K562 (cell line): ENCODE results near the gene DHCR24. TPM values are rescaled to one million over a fixed set of nuclear protein-coding genes. Genes with fewer than 3 reads are reported as not detected.

ENCODE experiments used
- ATAC-seq: fragments of 200-7000 bp; cut with Tn5 transposase; 3 replicates; pipeline ENCODE4 v1.9.1; 2020; ENCODE audit warnings: moderate library complexity
- BruUV-seq: library from RNA; stranded (reverse); fragments of 400-500 nt; replicated peaks from 2 replicates; lab custom pipeline; 2021; lab: Mats Ljungman, UMichigan
- CTCF ChIA-PET: fragments of 300-600 bp; formaldehyde crosslinking; extraction: SDS; loops from one replicate; lab custom pipeline; 2021; ENCODE audit warnings: low intra/inter-chr PET ratio; lab: Yijun Ruan, JAX
- POLR2A ChIA-PET: fragments of 300-600, 350-650 bp; sonication (Branson Sonifier 250); formaldehyde crosslinking; extraction: SDS; loops from one replicate; lab custom pipeline; 2021; ENCODE audit warnings: antibody characterized with exemption, inconsistent platforms; lab: Yijun Ruan, JAX
- DNase-seq, 4 experiments: peaks; one replicate each; pipeline versions ENCODE4 v3.0.0 to v3.0.0-alpha.2; 2011 to 2018; ENCODE audit warnings: low spot score in 3 of 4, mixed read lengths in 3 of 4; ENCODE audit errors: extremely low read depth in 1 of 4
- FAIRE-seq: peaks from 2 replicates; lab custom pipeline; 2011; peaks lifted over from hg19 to GRCh38; lab: Jason Lieb, UNC
- H2AFZ ChIP-seq: 2 replicates; pipeline ENCODE4 v1.6.0; 2011; ENCODE audit warnings: low read depth, low read length, control low read depth, inconsistent platforms
- H3K27ac ChIP-seq: fragments of 200-600 bp; 3 replicates; pipeline ENCODE4 v1.8.0; 2011; ENCODE audit warnings: low read depth, mild to moderate bottlenecking, control low read depth, inconsistent platforms, low read length, moderate library complexity, mixed read lengths; ENCODE audit errors: extremely low read depth
- H3K27me3 ChIP-seq, 2 experiments: fragments of 300-600 bp in 1 of 2; 2 replicates in 1 of 2; 3 replicates in 1 of 2; pipeline versions ENCODE4 v1.6.0 to v1.8.0; 2011; ENCODE audit warnings: inconsistent platforms in 2 of 2, low read length in 2 of 2, mild to moderate bottlenecking in 1 of 2, mixed read lengths in 1 of 2, moderate library complexity in 1 of 2; ENCODE audit not compliant: control insufficient read depth in 2 of 2, insufficient read depth in 2 of 2
- H3K36me3 ChIP-seq: fragments of 300-600 bp; 3 replicates; pipeline ENCODE4 v1.8.0; 2011; ENCODE audit warnings: mild to moderate bottlenecking, low read length, inconsistent platforms; ENCODE audit not compliant: control insufficient read depth, insufficient read depth
- H3K4me1 ChIP-seq, 2 experiments: fragments of 200-600 bp in 1 of 2; replicated peaks in 1 of 2; 2 replicates in 1 of 2; 3 replicates in 1 of 2; pipeline versions ENCODE4 v1.5.1 to v1.8.0; 2011; ENCODE audit warnings: inconsistent platforms in 2 of 2, low read length in 2 of 2, mild to moderate bottlenecking in 1 of 2, mixed read lengths in 1 of 2, moderate library complexity in 1 of 2; ENCODE audit not compliant: control insufficient read depth in 2 of 2, insufficient read depth in 2 of 2
- H3K4me2 ChIP-seq: 2 replicates; pipeline ENCODE4 v1.6.1; 2011; ENCODE audit warnings: low read length, control low read depth, inconsistent platforms, mixed read lengths; ENCODE audit not compliant: insufficient read depth
- H3K4me3 ChIP-seq: fragments of 200-600 bp; sonication (generic), shearing (Covaris generic); 2 replicates; pipeline ENCODE4 v1.5.1; 2016; ENCODE audit warnings: control low read depth, inconsistent platforms
- H3K79me2 ChIP-seq: fragments of 200-600 bp; 3 replicates; pipeline ENCODE4 v1.8.0; 2011; ENCODE audit warnings: low read length, inconsistent platforms; ENCODE audit not compliant: control insufficient read depth, insufficient read depth
- H3K9ac ChIP-seq, 2 experiments: 2 replicates each; pipeline versions ENCODE4 v1.6.0 to v1.6.1; 2011; ENCODE audit warnings: low read depth in 2 of 2, low read length in 2 of 2, control low read depth in 1 of 2, inconsistent platforms in 1 of 2, mild to moderate bottlenecking in 1 of 2, mixed read lengths in 1 of 2; ENCODE audit not compliant: insufficient read depth in 1 of 2
- H3K9me1 ChIP-seq: one replicate; pipeline ENCODE4 v1.6.0; 2011; ENCODE audit warnings: inconsistent platforms, mild to moderate bottlenecking, low read length, moderate library complexity; ENCODE audit not compliant: control insufficient read depth, insufficient read depth
- H3K9me3 ChIP-seq: replicated peaks from 2 replicates; pipeline ENCODE4 v1.5.1; 2011; ENCODE audit warnings: low read depth, low read length, inconsistent platforms; ENCODE audit not compliant: control insufficient read depth, insufficient read depth
- H4K20me1 ChIP-seq: replicated peaks from 2 replicates; pipeline ENCODE4 v1.6.1; 2011; ENCODE audit warnings: low read length, inconsistent platforms, mixed read lengths; ENCODE audit not compliant: control insufficient read depth, insufficient read depth
- BCOR ChIP-seq: fragments of 450-650 bp; IDR thresholded peaks from 2 replicates; pipeline ENCODE4 v1.6.1; 2016
- CBX1 ChIP-seq: sonication (generic); IDR thresholded peaks from 2 replicates; pipeline ENCODE4 v1.6.1; 2016; ENCODE audit warnings: antibody characterized with exemption, low read depth, mild to moderate bottlenecking
- FOXA3 ChIP-seq, 2 experiments: fragments of 450-650 bp in 1 of 2; sonication (generic) in 1 of 2; formaldehyde crosslinking; IDR thresholded peaks in 1 of 2; conservative IDR thresholded peaks in 1 of 2; 2 replicates each; pipeline versions ENCODE4 v1.4.0 to v1.8.0; 2020 to 2022; ENCODE audit warnings: mild to moderate bottlenecking in 2 of 2, missing genetic modification reagents in 1 of 2
- HOXB6 ChIP-seq: fragments of 250-450 bp; sonication (Bioruptor Pico); IDR thresholded peaks from 2 replicates; pipeline ENCODE4 v1.5.1; 2022; ENCODE audit warnings: mild to moderate bottlenecking, borderline replicate concordance
- MAX ChIP-seq: sonication (generic); formaldehyde crosslinking; IDR thresholded peaks from 2 replicates; pipeline ENCODE4 v1.9.0; 2022; ENCODE audit warnings: mild to moderate bottlenecking, missing genetic modification reagents
- NFIC ChIP-seq: fragments of 450-650 bp; IDR thresholded peaks from 2 replicates; pipeline ENCODE4 v1.6.1; 2017; ENCODE audit warnings: mild to moderate bottlenecking, inconsistent platforms
- OTX1 ChIP-seq: fragments of 450-650 bp; formaldehyde crosslinking; IDR thresholded peaks from 2 replicates; pipeline ENCODE4 v1.4.0; 2022; ENCODE audit warnings: mild to moderate bottlenecking
- SPI1 ChIP-seq: IDR thresholded peaks from 2 replicates; pipeline ENCODE4 v1.6.1; 2011; ENCODE audit warnings: low read depth, low read length, control low read depth, borderline replicate concordance
- ZNF76 ChIP-seq: fragments of 250-450 bp; sonication (Bioruptor Pico); IDR thresholded peaks from 2 replicates; pipeline ENCODE4 v1.4.0; 2020; ENCODE audit warnings: mild to moderate bottlenecking, moderate library complexity, borderline replicate concordance
- WGBS: fragments of 100-300 bp; shearing (Covaris generic); methylation state at CpG from one replicate; pipeline ENCODE4 v1.1.6; 2016; ENCODE audit warnings: low coverage, mixed read lengths; ENCODE audit not compliant: insufficient coverage; ENCODE audit errors: missing lambda C conversion rate; 5-methylcytosine and 5-hydroxymethylcytosine counted together
- in situ Hi-C: fragments of 300-500 bp; cut with MboI; formaldehyde crosslinking; loops from 4 replicates; pipeline ENCODE4 v1.15.0; 2018; ENCODE audit warnings: inconsistent platforms, mixed read lengths
- intact Hi-C: fragments of 100-400 bp; cut with micrococcal nuclease; formaldehyde crosslinking; loops from 2 replicates; pipeline ENCODE4 v1.14.2; 2022
- polyA plus RNA-seq, 8 experiments: library from polyadenylated mRNA; depleted of rRNA in 4 of 8; stranded (reverse) in 5 of 8; unstranded in 3 of 8; fragments of >200 nt; fragmentation: Nextera tagmentation in 2 of 8; fragmentation: Illumina TruSeq in 1 of 8; extraction: Ambion mirVana in 2 of 8; extraction: Trizol in 1 of 8; gene quantifications; 2 replicates each; pipeline versions ENCODE4 v1.2.1 to v1.2.3, GENCODE V29; 2011 to 2014; ENCODE audit warnings: inconsistent platforms in 1 of 8, missing spikeins in 1 of 8
- total RNA-seq, 7 experiments: library from RNA; depleted of rRNA in 6 of 7; stranded (reverse); fragments of >200 nt in 6 of 7; fragmentation: Illumina TruSeq in 2 of 7; extraction: Trizol in 2 of 7; gene quantifications; 2 replicates each; pipeline versions ENCODE4 v1.2.1 to v1.2.3, GENCODE V29; 2011 to 2021; ENCODE audit warnings: low replicate concordance in 1 of 7
- TF ChIP-seq, protein P1 (sequence below): sonication (generic); formaldehyde crosslinking; IDR thresholded peaks from 2 replicates; pipeline ENCODE4 v1.8.1; 2023; ENCODE audit warnings: mild to moderate bottlenecking, missing genetic modification reagents, moderate library complexity
- TF ChIP-seq, protein P2 (sequence below): fragments of 250-450 bp; sonication (Bioruptor Pico); IDR thresholded peaks from 2 replicates; pipeline ENCODE4 v1.5.0; 2022; ENCODE audit warnings: mild to moderate bottlenecking
- TF ChIP-seq, protein P3 (sequence below): fragments of 200-800 bp; sonication (Bioruptor generic); IDR thresholded peaks from 2 replicates; pipeline ENCODE4 v1.6.1; 2017; ENCODE audit warnings: missing genetic modification characterization, missing compliant biosample characterization

DHCR24 gene
- total and polyA plus RNA-seq, 9 of the 15 experiments (the other 6 are each of a cell fraction or from before 2014, with no cell fraction given): 23.4 to 161 (median 79.9) TPM

DNA sequence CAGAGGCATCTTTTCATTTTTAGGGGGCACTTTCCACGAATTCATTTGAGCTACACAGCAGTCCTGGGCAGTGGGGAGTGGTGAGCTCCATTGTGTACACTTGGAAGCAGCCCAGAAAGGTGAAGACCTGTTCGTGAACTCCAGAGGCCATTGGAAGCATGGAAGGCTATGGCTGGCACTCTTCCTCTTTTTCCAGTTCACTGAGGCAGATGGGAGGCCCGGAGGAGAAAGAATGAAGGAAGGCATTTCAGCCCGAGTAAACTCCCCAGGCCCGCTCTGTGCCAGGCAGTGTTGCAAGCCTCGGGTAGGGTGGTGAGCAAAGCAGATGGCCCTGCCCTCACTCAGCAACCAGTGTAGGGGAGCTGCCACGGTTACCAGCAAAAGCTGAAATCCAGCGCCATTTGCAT lies 673 bp upstream of the DHCR24 start:
- Histone ChIP-seq H3K4me3 (peak overlapping the region; percentile 95), H3K9me3 (no peaks in the 10 kb centered on the region), H3K36me3 (peaks cover 34% of the 10 kb centered on the region), H3K9me1 (no peaks in the 10 kb centered on the region), H3K27me3 (no peaks in the 10 kb centered on the region), H3K27ac (peak overlapping the region; percentile 89), H2AFZ (peak overlapping the region; percentile 92), H3K4me1 (peaks cover 30 to 33% of the 10 kb centered on the region in 2 experiments; a peak in 4 of 5 replicates), H4K20me1 (peaks cover 24% of the 10 kb centered on the region), H3K79me2 (peaks cover 44% of the 10 kb centered on the region), H3K9ac (peak overlapping the region; percentile 74 to 95), H3K4me2 (peak overlapping the region; percentile 82)
- intact Hi-C loops (no loop called here), in situ Hi-C loops (no loop called here)
- WGBS: 19% methylated on average over 7 of the region's 8 CpGs
- ATAC-seq (peak; percentile 4), FAIRE-seq (peak; percentile 6), DNase-seq (no peak)
- CTCF ChIA-PET: no interaction called here
- BruUV-seq: TSS peak; percentile 81
- POLR2A ChIA-PET: interaction anchor here (0.8 to 1.7 kb wide), 4 partner anchors 10 to 834 kb away, joined by 3 to 5 read pairs (median 4); partner anchors contain the start of gene TCEANC2
- TF ChIP-seq SPI1: peak; percentile 64; the same call in 1 of the 2 replicates
- TF ChIP-seq, protein P1, sequence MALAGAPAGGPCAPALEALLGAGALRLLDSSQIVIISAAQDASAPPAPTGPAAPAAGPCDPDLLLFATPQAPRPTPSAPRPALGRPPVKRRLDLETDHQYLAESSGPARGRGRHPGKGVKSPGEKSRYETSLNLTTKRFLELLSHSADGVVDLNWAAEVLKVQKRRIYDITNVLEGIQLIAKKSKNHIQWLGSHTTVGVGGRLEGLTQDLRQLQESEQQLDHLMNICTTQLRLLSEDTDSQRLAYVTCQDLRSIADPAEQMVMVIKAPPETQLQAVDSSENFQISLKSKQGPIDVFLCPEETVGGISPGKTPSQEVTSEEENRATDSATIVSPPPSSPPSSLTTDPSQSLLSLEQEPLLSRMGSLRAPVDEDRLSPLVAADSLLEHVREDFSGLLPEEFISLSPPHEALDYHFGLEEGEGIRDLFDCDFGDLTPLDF (CRISPR knock-in tag): no peak
- TF ChIP-seq FOXA3 (CRISPR knock-in tag; conservative IDR thresholded peaks at IDR 0.05 in 1 of 2, IDR thresholded peaks at IDR 0.05 in 1 of 2): peak in 1 of 2 experiments; percentile 52; a peak in 1 of 4 replicates
- TF ChIP-seq HOXB6 (CRISPR knock-in tag): no peak
- TF ChIP-seq NFIC: peak; percentile 42
- TF ChIP-seq, protein P2, sequence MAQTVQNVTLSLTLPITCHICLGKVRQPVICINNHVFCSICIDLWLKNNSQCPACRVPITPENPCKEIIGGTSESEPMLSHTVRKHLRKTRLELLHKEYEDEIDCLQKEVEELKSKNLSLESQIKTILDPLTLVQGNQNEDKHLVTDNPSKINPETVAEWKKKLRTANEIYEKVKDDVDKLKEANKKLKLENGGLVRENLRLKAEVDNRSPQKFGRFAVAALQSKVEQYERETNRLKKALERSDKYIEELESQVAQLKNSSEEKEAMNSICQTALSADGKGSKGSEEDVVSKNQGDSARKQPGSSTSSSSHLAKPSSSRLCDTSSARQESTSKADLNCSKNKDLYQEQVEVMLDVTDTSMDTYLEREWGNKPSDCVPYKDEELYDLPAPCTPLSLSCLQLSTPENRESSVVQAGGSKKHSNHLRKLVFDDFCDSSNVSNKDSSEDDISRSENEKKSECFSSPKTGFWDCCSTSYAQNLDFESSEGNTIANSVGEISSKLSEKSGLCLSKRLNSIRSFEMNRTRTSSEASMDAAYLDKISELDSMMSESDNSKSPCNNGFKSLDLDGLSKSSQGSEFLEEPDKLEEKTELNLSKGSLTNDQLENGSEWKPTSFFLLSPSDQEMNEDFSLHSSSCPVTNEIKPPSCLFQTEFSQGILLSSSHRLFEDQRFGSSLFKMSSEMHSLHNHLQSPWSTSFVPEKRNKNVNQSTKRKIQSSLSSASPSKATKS (CRISPR knock-in tag): no peak
- TF ChIP-seq ZNF76 (CRISPR knock-in tag): no peak
- TF ChIP-seq CBX1: no peak
- peak; percentile 11; the same call in 1 of the 2 replicates for TF ChIP-seq MAX
- no peak for TF ChIP-seq OTX1 (CRISPR knock-in tag)
- TF ChIP-seq, protein P3, sequence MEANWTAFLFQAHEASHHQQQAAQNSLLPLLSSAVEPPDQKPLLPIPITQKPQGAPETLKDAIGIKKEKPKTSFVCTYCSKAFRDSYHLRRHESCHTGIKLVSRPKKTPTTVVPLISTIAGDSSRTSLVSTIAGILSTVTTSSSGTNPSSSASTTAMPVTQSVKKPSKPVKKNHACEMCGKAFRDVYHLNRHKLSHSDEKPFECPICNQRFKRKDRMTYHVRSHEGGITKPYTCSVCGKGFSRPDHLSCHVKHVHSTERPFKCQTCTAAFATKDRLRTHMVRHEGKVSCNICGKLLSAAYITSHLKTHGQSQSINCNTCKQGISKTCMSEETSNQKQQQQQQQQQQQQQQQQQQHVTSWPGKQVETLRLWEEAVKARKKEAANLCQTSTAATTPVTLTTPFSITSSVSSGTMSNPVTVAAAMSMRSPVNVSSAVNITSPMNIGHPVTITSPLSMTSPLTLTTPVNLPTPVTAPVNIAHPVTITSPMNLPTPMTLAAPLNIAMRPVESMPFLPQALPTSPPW: no peak
- TF ChIP-seq BCOR: 0 out of 2 replicates have a peak, but pooled peaks have one; percentile 8
